HG02973 (cell line): ENCODE results near the gene XAGE2.
"Not testable (repeated sequence)": the region's sequence is repeated elsewhere in the genome, so short reads cannot be mapped to it uniquely, and the experiment has no call there.

Source experiments
- ATAC-seq: cut with Tn5 transposase; IDR thresholded peaks from one replicate; pipeline ENCODE4 v1.9.1; 2021; ENCODE audit warnings: moderate library complexity; ENCODE audit not compliant: unreplicated experiment

The XAGE2 gene

GRCh38 chrX:52368368-52369055 lies at the start of gene XAGE2:
Gene XAGE2 (plus strand): TSS chrX:52369021. CDS start chrX:52370015, 994 bp downstream.
- no peak for ATAC-seq

GRCh38 chrX:52337410-52337809 lies 31.4 kb upstream of the XAGE2 start:
- ATAC-seq: no peak

GRCh38 chrX:52341493-52341892 lies 27.3 kb upstream of the XAGE2 start:
- ATAC-seq: no peak

GRCh38 chrX:52343131-52343530 lies 25.7 kb upstream of the XAGE2 start:
- ATAC-seq: not testable (repeated sequence)

- peak; percentile 53 for ATAC-seq
Observed at GRCh38 chrX:52345402-52345801, 23.4 kb upstream of the XAGE2 start.

- no peak for ATAC-seq
Observed at GRCh38 chrX:52346174-52347165, 22.4 kb upstream of the XAGE2 start.

- no peak for ATAC-seq
Observed at GRCh38 chrX:52349681-52350080, 19.1 kb upstream of the XAGE2 start.

GRCh38 chrX:52352551-52352950 lies 16.3 kb upstream of the XAGE2 start:
- no peak for ATAC-seq

GRCh38 chrX:52353838-52354237 lies 15.0 kb upstream of the XAGE2 start:
- no peak for ATAC-seq

- no peak for ATAC-seq
Observed at GRCh38 chrX:52355108-52355507, 13.7 kb upstream of the XAGE2 start.

GRCh38 chrX:52359614-52360232 lies 9.1 kb upstream of the XAGE2 start:
- ATAC-seq: no peak

- ATAC-seq: no peak
Observed at GRCh38 chrX:52361941-52362340, 6.9 kb upstream of the XAGE2 start.

- ATAC-seq: no peak
Observed at GRCh38 chrX:52363247-52363883, 5.5 kb upstream of the XAGE2 start.

GRCh38 chrX:52378870-52379269 lies 10.0 kb downstream of the XAGE2 start:
- no peak for ATAC-seq

- ATAC-seq: no peak
Observed at GRCh38 chrX:52380993-52381392, 12.2 kb downstream of the XAGE2 start.

- no peak for ATAC-seq
Observed at GRCh38 chrX:52410439-52411394, 41.9 kb downstream of the XAGE2 start.

- no peak for ATAC-seq
Observed at GRCh38 chrX:52415304-52415703, 46.5 kb downstream of the XAGE2 start.

- no peak for ATAC-seq
Observed at GRCh38 chrX:52416816-52417215, 48.0 kb downstream of the XAGE2 start.

GRCh38 chrX:52420824-52421443 lies 52.1 kb downstream of the XAGE2 start:
- ATAC-seq: no peak
